Colonic mucosa (tissue), 4 donors: ENCODE results near the gene NCOA3. TPM values are rescaled to one million over a fixed set of nuclear protein-coding genes. Genes with fewer than 3 reads are reported as not detected.

Experiments
- DNase-seq: peaks from one replicate; pipeline ENCODE4 v3.0.0-alpha.2; 2020
- H3K27ac ChIP-seq: fragments of 200-600 bp; one replicate; pipeline ENCODE4 v1.8.0; 2021
- H3K27me3 ChIP-seq: fragments of 200-600 bp; one replicate; pipeline ENCODE4 v1.8.0; 2021
- H3K36me3 ChIP-seq: fragments of 200-600 bp; one replicate; pipeline ENCODE4 v1.8.0; 2021
- H3K4me1 ChIP-seq: fragments of 200-600 bp; one replicate; pipeline ENCODE4 v1.8.0; 2021; ENCODE audit warnings: mild to moderate bottlenecking
- H3K4me3 ChIP-seq: fragments of 200-600 bp; one replicate; pipeline ENCODE4 v1.8.0; 2021
- H3K9ac ChIP-seq, 2 donors: one replicate each; pipeline ENCODE4 v1.7.0; 2013; ENCODE audit warnings: control low read depth in 2 of 2, low read depth in 2 of 2, low read length in 2 of 2
- H3K9me3 ChIP-seq: fragments of 200-600 bp; one replicate; pipeline ENCODE4 v1.8.0; 2021
- CTCF ChIP-seq: fragments of 200-600 bp; IDR thresholded peaks from one replicate; pipeline ENCODE4 v1.8.0; 2022; ENCODE audit warnings: antibody characterized with exemption, mild to moderate bottlenecking
- intact Hi-C: fragments of 100-400 bp; cut with DNase I; formaldehyde crosslinking; loops from one replicate; pipeline ENCODE4 v1.14.1; 2022
- total RNA-seq, 2 donors: library from RNA; stranded (reverse); fragmentation: NEBNext Ultra II Directional in 1 of 2; extraction: Animal tissue kit (Norgen Biotek cat#: 25700) in 1 of 2; gene quantifications; one replicate each; pipeline ENCODE4 v1.2.1, GENCODE V29; 2021
- donor health status: healthy.
- donor health status: DM: no; HTN: no; CAD: no.
- donor health status: DM: no; HTN: no; CAD: no.

Gene NCOA3
- total RNA-seq, 2 donors from 2014 or later: 17.1 to 24.2 TPM

DNA sequence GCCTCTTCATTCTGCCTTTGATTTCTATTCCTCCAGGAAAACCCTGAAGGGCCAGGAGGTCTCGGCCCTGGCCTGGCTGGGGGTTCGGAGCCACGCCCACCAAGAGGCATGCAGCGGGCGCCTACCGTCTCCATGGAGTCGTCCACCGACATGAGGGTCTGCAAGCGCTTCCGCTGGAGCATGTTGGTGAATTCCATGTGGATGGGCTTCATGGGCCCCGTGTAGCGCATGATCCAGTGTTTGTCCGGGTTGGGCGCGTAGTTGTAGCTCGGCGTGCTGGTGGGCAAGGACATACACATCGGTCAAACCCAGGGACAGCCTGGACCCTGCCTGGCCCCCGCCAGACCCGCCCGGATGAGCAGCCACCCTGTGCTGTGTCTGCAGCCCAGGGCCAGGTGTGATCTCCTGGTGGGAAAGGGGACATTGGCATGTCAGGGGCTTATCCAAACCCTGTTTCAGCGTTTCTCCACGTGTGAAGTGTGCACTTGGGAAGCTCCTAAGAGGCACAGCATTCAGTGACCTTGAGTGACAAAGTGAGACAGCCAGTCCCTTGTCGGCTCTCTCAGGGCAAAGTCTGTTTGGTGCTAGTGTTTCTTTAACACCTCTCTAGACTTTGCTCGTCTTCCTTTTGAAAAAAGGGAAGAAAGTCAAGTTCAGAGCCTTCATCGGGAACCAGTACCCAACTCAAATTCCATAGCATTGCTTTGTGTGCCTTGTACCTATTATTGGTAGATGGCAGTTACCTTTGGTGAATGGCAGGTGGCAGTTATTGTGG is 182.8 kb downstream of the NCOA3 start:
- H3K27me3 ChIP-seq: no peaks in the 10 kb centered on the region
- DNase-seq: no peak
- no peaks in the 10 kb centered on the region for H3K36me3 ChIP-seq
- no peaks in the 10 kb centered on the region for H3K9me3 ChIP-seq
- no peak for TF ChIP-seq CTCF
- no peak overlapping the region for H3K9ac ChIP-seq
- intact Hi-C loops: no loop called here
- H3K27ac ChIP-seq: no peak overlapping the region
- no peaks in the 10 kb centered on the region for H3K4me1 ChIP-seq
- H3K4me3 ChIP-seq: no peak overlapping the region

DNA sequence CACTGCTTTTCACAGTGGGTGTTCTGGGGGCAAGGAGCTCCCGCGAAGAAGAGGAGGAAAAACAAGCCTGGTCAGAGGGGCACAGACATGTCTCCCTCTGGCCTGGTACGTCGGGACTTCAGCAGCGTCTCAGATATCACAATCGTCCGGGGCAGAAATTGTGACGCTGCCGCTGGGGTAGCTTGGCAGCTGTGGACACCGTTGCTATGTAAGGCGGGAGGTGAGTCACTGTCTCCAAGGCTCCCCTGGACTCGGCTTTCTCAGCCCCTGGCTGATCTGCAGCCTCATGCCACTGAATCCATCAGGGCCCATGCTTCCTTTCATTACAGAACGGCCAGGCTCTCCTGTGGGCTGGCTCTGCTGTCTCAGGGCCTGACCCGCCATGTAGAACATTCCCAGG is 184.9 kb downstream of the NCOA3 start:
- Histone ChIP-seq H3K9ac (no peak overlapping the region), H3K27me3 (no peaks in the 10 kb centered on the region), H3K4me3 (no peak overlapping the region), H3K4me1 (no peaks in the 10 kb centered on the region), H3K27ac (no peak overlapping the region), H3K36me3 (no peaks in the 10 kb centered on the region), H3K9me3 (no peaks in the 10 kb centered on the region)
- intact Hi-C loops: no loop called here
- no peak for TF ChIP-seq CTCF
- no peak for DNase-seq

GRCh38 chr20:47687095-47687987 is 185.7 kb downstream of the NCOA3 start:
- no peak overlapping the region for H3K4me3 ChIP-seq
- H3K36me3 ChIP-seq: no peaks in the 10 kb centered on the region
- H3K27me3 ChIP-seq: no peaks in the 10 kb centered on the region
- H3K9ac ChIP-seq: no peak overlapping the region
- no peaks in the 10 kb centered on the region for H3K9me3 ChIP-seq
- no peaks in the 10 kb centered on the region for H3K4me1 ChIP-seq
- intact Hi-C loops: no loop called here
- TF ChIP-seq CTCF: no peak
- no peak for DNase-seq
- H3K27ac ChIP-seq: no peak overlapping the region

DNA sequence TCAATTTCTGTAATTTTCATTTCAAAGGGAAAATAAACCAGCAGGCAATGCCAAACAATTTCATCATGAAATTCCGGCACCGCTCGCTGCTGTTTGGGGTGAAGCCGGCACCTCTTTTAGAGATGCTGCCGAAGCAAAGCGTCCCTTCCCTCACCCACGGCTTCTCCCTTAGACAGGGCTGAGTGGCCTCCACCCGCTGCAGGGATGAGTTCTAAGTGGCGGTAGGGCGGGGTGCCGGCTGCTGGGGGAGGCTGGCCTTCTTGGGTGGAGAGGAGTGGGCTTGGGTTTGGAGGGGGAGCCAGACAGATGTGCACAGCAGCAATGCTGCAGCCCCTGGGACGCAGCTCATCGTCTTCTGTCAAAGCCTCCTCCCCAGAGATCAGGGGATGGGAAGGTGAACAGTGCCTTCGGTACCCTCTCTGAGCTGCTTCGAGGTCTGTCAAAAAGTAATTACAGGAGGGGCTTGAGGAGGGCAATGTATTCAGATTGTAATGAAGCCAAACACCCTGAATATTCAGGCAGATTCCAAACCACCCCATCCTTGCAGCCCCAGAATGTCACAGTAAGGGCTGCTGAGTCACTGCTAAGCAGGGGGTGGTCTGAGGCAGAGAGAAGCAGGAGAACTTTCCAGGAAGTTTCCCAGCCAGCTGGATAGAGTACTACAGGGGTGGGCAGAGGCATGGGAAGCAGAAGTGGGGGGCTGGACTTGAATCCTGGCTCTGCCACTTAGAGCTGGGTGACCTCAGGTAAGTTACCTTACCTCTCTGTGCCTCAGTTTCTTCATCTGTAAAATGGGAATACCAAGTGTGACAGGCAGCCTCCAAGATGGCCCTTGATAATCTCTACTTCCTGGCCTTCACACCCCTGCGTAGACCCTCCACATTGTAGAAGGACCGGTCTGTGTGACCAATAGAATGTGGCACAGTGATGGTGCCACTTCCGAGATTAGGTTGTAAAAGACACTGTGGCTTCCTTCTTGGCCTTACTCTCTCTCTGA is 187.0 kb downstream of the NCOA3 start:
- H3K9me3 ChIP-seq: no peaks in the 10 kb centered on the region
- H3K27ac ChIP-seq: no peak overlapping the region
- H3K9ac ChIP-seq: no peak overlapping the region
- no peaks in the 10 kb centered on the region for H3K27me3 ChIP-seq
- no peaks in the 10 kb centered on the region for H3K4me1 ChIP-seq
- no peaks in the 10 kb centered on the region for H3K36me3 ChIP-seq
- no peak for TF ChIP-seq CTCF
- no peak overlapping the region for H3K4me3 ChIP-seq
- DNase-seq: no peak
- intact Hi-C loops: no loop called here

GRCh38 chr20:47689731-47690130 is 188.0 kb downstream of the NCOA3 start:
- no peak overlapping the region for H3K9ac ChIP-seq
- intact Hi-C loops: no loop called here
- DNase-seq: no peak
- no peak overlapping the region for H3K4me3 ChIP-seq
- no peaks in the 10 kb centered on the region for H3K4me1 ChIP-seq
- no peaks in the 10 kb centered on the region for H3K36me3 ChIP-seq
- no peak for TF ChIP-seq CTCF
- no peak overlapping the region for H3K27ac ChIP-seq
- no peaks in the 10 kb centered on the region for H3K9me3 ChIP-seq
- no peaks in the 10 kb centered on the region for H3K27me3 ChIP-seq
